CD4-positive, alpha-beta T cell treated with Interleukin-2 at 100 ng/mL for 4 hours (primary cell): Measurements from ENCODE around the gene TAPT1.

Source experiments
- DNase-seq: peaks from one replicate; pipeline ENCODE4 v3.0.0-alpha.2; 2020; ENCODE audit warnings: low spot score

TAPT1 gene

DNA sequence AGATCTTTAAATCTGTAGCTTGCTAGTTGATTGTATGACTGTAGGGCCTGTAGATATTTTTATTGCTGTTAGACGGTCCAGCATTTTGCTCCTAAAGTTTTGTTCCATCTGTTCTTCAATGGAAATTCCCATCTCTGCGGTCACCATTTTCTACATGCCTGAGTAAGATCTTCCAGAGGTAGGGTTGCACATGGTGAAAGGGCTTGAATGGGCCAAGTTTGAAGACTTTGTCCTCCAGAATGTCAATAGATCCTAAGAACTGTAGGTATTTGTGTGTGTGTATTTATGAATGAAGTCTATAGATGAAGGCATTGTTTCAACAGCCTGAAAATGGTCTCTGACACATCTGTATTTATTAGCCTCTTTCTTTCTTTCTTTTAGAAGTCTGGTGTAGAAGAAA lies 22.3 kb upstream of the TAPT1 start:
- DNase-seq: no peak

- DNase-seq: no peak
Observed at GRCh38 chr4:16245241-16245640, 19.0 kb upstream of the TAPT1 start.

GRCh38 chr4:16243285-16243684 lies 17.0 kb upstream of the TAPT1 start:
- no peak for DNase-seq

- no peak for DNase-seq
Observed at GRCh38 chr4:16240300-16240699, 14.0 kb upstream of the TAPT1 start.

- DNase-seq: no peak
Observed at GRCh38 chr4:16239086-16239485, 12.8 kb upstream of the TAPT1 start.

- no peak for DNase-seq
Observed at GRCh38 chr4:16238327-16238726, 12.1 kb upstream of the TAPT1 start.

DNA sequence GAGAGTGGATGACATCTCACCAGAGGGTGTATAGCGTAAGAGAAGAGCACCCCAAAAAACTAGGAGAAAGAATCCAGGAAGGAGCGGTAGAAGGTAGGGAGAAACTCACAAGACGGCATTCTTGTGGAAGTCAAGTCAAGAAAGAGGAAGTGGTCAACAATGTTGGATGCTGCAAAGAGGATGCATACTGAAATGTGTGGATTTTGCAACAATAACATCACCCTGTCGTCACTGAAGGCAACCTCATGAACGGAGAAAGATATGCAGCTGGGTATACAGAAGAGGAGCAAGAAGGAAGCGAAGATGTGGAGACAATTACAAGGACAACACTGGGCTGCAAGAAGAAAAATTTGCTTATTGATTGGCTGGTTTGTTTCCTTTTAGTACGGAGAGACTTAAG lies 11.4 kb upstream of the TAPT1 start:
- DNase-seq: no peak

DNA sequence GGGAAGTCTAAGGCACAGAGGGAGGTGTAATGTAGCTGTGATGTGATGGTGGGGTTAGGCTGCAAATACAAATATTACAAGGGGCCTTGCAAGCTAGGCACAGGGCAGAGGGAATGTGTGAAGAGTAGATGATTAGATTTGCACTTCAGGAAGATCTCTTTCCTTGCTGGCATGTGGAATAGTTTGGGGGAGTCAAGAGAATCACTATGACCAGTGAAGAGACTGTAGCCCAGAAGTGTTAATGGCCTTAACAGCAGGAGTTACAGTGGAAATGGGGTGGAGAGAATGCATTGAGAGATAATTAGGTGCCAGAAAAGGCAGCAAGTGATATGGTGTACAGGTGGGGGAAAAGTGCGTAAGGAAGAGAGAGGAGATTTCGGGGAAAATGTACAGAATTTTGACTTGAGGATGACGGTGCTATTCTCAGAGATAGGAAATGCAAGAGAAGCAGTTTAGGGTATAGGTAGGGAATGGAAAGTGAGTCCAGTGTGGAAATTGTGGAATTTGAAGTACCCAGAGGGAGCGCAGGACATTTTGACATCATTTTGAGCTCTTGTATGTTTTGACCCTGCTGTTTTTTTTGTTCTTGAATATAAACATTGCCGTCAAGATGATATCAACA lies 10.2 kb upstream of the TAPT1 start:
- DNase-seq: no peak

DNA sequence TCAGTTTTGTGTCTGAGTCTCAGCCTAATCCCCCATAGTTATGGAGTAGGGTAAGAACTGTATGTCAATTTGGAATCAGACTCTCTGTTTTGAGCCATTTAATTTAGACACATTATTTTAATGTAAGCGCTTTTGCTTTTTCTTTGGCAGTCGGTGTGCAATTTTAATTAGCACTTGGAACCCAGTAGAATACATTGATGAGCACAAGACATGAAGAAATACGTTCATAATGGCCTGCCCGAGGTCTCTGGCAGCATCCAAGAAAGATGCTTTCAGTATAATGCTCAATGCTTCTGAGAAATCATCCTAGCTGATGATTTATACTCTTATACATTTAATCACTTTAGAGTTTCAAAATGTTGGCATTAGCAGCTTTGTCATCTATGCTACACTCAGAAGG lies 8.9 kb upstream of the TAPT1 start:
- DNase-seq: no peak

DNA sequence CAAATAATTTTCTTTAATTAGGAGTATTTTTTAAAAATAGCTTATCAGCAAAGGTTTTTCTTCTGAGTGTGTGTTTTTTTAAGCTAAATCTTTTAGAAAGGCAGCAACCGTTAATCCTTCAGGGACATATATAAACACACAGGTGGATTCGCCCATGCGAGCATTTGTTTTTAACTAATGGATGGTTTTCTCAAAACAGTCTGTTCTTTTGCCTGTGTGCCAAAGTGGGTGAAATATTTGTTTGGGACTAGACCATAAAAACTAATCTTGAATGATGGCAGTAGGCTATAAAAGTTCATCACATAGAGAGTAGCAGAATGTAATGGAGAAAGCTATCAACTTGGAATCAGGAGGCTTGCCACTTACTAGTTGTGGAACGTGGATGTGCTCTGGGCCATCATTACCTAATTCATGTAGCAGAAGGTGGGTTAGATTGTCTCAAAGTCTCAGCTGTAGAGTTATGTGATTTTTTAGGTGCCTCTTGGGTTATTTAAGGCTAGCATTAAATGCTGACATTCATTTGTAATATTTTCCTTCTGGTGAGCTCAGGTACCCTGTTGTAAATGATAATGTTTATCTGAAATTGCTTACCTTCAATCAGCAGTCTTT lies 7.4 kb upstream of the TAPT1 start:
- no peak for DNase-seq

- no peak for DNase-seq
Observed at GRCh38 chr4:16231570-16232245, 5.4 kb upstream of the TAPT1 start.

- DNase-seq: no peak
Observed at GRCh38 chr4:16230308-16230707, 4.0 kb upstream of the TAPT1 start.

GRCh38 chr4:16229604-16230003 lies 3.3 kb upstream of the TAPT1 start:
- no peak for DNase-seq

GRCh38 chr4:16227462-16227868 lies 1.2 kb upstream of the TAPT1 start:
- peak; percentile 6 for DNase-seq

DNA sequence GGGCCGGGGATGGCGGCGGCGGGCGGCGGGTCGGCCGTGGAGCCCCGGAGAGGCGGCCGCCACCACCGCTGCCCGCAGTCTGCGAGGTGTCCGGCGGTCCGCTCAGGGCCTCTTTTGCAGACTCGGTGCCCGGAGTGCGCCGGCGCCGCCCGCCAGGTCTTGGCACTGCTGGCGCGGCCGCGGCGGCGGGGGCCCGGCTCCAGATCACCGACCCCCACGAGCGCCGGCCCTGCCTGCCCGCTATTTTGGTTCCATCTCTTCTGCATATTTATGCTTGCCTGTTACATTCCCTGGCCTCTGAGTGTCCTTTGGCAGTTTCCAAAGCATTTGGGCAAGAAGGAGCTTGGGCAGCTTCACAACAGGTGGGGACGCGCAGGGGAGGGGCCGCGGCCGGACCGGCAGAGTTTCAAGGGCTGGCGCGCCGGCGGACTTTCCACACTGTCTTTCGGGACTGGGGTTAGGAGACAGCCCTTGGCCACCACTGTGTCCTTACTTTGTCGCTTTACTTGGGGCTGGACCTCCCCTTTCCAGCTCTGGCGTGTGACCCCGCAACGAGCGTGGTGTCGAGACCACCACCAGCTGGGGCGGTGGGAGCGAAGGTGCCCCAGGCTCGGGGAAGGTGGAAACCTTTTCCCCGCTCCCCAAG lies 668 bp upstream of the TAPT1 start:
- DNase-seq: peak; percentile 23

GRCh38 chr4:16225167-16225862 lies 956 bp downstream of the TAPT1 start:
- peak; percentile 15 for DNase-seq

DNA sequence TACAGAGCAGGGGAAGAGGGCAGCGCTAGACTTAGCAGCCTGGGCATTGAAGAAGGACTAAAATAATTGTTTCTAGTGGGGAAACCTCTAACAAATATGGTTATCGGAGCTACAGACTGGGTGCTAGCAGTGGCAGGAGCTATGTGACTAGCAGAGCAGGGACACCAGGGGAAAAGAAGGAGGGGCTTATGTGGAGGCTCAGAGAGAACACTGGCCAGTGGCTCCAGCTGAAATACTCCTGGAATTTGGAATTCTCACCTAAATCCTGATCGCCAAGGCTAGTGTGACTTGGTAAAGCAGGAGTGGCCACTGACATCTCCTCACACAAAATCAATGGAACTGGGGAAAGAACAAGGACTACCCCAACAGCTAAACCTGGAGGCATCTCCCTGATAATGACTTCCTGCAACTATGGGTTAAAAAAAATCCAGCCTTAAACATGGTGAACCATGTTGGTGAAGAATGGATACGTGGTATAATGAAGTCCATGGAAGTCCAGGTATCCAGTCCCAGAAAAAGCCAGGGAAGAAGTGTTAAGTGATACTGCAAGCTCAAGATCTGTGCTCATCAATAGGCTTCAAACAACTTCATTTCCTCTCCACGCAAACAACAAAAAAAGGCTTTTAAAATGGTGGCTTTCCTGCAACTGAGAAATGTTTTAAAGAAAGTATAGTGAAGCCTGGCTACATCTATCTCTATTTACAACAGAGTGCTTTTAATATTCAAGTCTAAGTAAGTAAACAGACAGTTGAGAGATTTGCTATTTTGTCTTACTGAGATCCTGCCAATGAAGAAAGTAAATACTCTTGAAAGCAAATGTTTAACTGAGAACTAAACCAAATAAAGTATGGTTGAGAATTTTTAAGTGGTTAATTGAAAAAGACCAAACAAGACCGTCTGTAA lies 1.8 kb downstream of the TAPT1 start:
- peak; percentile 11 for DNase-seq

GRCh38 chr4:16222957-16223527 lies 3.2 kb downstream of the TAPT1 start:
- no peak for DNase-seq

DNA sequence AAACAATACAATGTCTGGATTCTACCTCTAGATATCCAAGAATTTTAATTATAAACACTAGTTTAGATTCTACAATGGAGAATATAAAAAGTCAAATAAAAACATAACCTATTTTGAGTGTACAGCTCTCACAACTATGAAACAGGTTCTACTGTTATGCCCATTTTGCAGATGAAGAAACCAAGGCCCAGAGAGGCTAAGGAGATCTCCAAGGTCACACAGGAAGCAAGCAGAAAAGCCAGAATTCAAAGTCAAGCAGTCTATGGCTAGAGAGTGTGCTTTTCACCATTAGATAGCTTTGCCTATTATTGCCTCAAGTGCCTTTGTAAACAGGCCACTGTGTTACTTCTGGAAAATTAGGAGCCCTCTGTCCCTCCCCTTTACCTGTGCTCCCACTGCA lies 7.3 kb downstream of the TAPT1 start:
- no peak for DNase-seq

- no peak for DNase-seq
Observed at GRCh38 chr4:16217300-16218051, 8.8 kb downstream of the TAPT1 start.
